Ovary (tissue), 9 donors: ENCODE data around the gene OGG1. TPM values are rescaled to one million over a fixed set of nuclear protein-coding genes. Genes with fewer than 3 reads are reported as not detected.

ENCODE experiments used
- DNase-seq, 5 donors: peaks; one replicate each; pipeline ENCODE4 v3.0.0-alpha.2; 2019 to 2020
- H3K27ac ChIP-seq, 2 donors: fragments of 200-600 bp; one replicate each; pipeline versions ENCODE4 v1.5.1 to v1.8.0; 2019 to 2022
- H3K27me3 ChIP-seq: fragments of 200-600 bp; one replicate; pipeline ENCODE4 v1.8.0; 2022
- H3K36me3 ChIP-seq: fragments of 200-600 bp; sonication (generic); one replicate; pipeline ENCODE4 v1.5.1; 2019
- H3K4me1 ChIP-seq: one replicate; pipeline ENCODE4 v1.8.1; 2013; ENCODE audit warnings: mild to moderate bottlenecking, moderate library complexity; ENCODE audit not compliant: insufficient read depth
- H3K4me3 ChIP-seq: fragments of 200-600 bp; sonication (generic); one replicate; pipeline ENCODE4 v1.5.1; 2017
- H3K9me3 ChIP-seq, 2 donors: fragments of 200-600 bp in 1 of 2; sonication (generic) in 1 of 2; one replicate each; pipeline versions ENCODE4 v1.5.1 to v1.8.1; 2013 to 2019; ENCODE audit warnings: mild to moderate bottlenecking in 1 of 2, moderate library complexity in 1 of 2
- EP300 ChIP-seq: sonication (generic); formaldehyde crosslinking; IDR thresholded peaks from one replicate; pipeline ENCODE4 v1.6.1; 2017; ENCODE audit warnings: antibody characterized with exemption
- POLR2A ChIP-seq: fragments of 450-650 bp; IDR thresholded peaks from one replicate; pipeline ENCODE4 v1.6.1; 2017; ENCODE audit warnings: antibody characterized with exemption, mild to moderate bottlenecking, moderate library complexity
- WGBS, 3 donors: extraction: QIAGEN DNeasy Blood & Tissue Kit in 1 of 3; methylation state at CpG; one replicate each; pipeline versions ENCODE4 v1.1.5 to v1.1.7; 2013 to 2017; 5-methylcytosine and 5-hydroxymethylcytosine counted together
- intact Hi-C, 4 donors: fragments of 100-400 bp; cut with DNase I; formaldehyde crosslinking; loops; one replicate each; pipeline versions ENCODE4 v1.11.0 to v1.15.1; 2022 to 2023
- polyA plus RNA-seq, 2 donors: library from polyadenylated mRNA; stranded (reverse); fragments of 200-250 nt in 1 of 2; fragments of 350-450 nt in 1 of 2; fragmentation: Illumina TruSeq in 1 of 2; extraction: RNeasy Lipid Tissue Mini Kit (QIAGEN cat#74804) in 1 of 2; gene quantifications; one replicate each; pipeline ENCODE4 v1.2.3, GENCODE V29; 2013 to 2014
- total RNA-seq, 7 donors: library from RNA; depleted of rRNA in 2 of 7; stranded (reverse); fragments of >200 nt in 2 of 7; fragmentation: NEBNext Ultra II Directional in 3 of 7; extraction: Animal tissue kit (Norgen Biotek cat#: 25700) in 3 of 7; gene quantifications; one replicate each; pipeline versions ENCODE4 v1.1.0 to v1.2.4, GENCODE V29; 2016 to 2023
- TF ChIP-seq, protein P1 (sequence below), 3 donors: fragments of 450-650 bp in 2 of 3; fragments of 200-600 bp in 1 of 3; IDR thresholded peaks; one replicate each; pipeline versions ENCODE4 v1.5.1 to v1.8.0; 2016 to 2022; ENCODE audit warnings: antibody characterized with exemption in 3 of 3, mild to moderate bottlenecking in 1 of 3
- donor health status: DM: no; HTN: no; CAD: no; lungs with moderate emphysema.
- donor health status: DM: no; HTN: no; CAD: no.
- donor health status: Bipolar disorder and iron deficiency.
- donor health status: DM: yes; HTN: yes; CAD: no.
- donor health status: DM: no; HTN: no; CAD: no.
- donor health status: DM: yes; HTN: yes; CAD: no.

Gene OGG1
- total and polyA plus RNA-seq, 9 donors, result 16.8 to 54.3 (median 31.1) TPM

DNA sequence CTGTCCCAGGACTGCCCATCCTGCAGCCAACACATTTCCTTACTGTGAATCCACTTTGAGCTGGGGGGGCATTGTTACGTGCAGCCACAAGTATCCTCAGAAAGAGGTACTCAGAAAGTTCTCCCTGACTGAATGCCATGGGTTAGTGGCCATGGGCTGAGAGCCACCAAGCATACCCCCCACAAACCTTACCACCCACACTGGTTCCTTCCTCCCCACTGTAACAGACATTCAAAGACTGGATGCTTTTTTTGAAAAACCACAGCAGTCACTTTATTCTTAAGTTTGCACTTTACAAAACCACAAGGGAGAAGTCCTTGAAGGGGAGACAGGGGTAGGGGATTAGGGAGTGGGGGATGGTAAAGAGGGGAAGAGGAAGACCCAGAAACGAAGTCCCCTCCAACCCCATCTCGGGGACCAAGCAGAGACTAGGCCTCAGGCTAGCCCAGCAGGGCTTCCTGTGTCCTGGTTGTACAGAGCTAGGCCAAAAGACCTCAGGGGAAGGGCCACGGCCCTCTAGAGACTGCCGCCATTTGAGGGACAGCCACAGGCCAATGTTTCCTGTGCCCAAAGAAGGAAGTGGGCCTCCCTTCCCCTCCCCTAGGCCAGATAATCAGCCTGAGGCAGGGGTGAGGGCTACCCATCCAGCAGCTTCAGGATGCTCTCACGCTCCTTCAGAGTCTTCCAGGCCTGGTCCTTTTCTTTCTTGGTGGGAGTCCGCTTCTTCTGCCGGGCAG is 30.1 kb downstream of the OGG1 start:
- no peaks in the 10 kb centered on the region for H3K27me3 ChIP-seq
- TF ChIP-seq, protein P1, sequence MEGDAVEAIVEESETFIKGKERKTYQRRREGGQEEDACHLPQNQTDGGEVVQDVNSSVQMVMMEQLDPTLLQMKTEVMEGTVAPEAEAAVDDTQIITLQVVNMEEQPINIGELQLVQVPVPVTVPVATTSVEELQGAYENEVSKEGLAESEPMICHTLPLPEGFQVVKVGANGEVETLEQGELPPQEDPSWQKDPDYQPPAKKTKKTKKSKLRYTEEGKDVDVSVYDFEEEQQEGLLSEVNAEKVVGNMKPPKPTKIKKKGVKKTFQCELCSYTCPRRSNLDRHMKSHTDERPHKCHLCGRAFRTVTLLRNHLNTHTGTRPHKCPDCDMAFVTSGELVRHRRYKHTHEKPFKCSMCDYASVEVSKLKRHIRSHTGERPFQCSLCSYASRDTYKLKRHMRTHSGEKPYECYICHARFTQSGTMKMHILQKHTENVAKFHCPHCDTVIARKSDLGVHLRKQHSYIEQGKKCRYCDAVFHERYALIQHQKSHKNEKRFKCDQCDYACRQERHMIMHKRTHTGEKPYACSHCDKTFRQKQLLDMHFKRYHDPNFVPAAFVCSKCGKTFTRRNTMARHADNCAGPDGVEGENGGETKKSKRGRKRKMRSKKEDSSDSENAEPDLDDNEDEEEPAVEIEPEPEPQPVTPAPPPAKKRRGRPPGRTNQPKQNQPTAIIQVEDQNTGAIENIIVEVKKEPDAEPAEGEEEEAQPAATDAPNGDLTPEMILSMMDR (IDR thresholded peaks at IDR 0.05), result no peak
- TF ChIP-seq EP300, result no peak
- no peak for TF ChIP-seq POLR2A
- H3K36me3 ChIP-seq, result no peaks in the 10 kb centered on the region
- no peak overlapping the region for H3K4me3 ChIP-seq
- intact Hi-C loops, result no loop called here
- H3K27ac ChIP-seq, result peak overlapping the region in 1 of 2 donors; percentile 20
- WGBS, 3 donors, result 76 to 83% (median 79%) methylated on average over 8 of the region's 8 CpGs
- no peaks in the 10 kb centered on the region for H3K9me3 ChIP-seq
- H3K4me1 ChIP-seq, result no peaks in the 10 kb centered on the region
- no peak for DNase-seq

DNA sequence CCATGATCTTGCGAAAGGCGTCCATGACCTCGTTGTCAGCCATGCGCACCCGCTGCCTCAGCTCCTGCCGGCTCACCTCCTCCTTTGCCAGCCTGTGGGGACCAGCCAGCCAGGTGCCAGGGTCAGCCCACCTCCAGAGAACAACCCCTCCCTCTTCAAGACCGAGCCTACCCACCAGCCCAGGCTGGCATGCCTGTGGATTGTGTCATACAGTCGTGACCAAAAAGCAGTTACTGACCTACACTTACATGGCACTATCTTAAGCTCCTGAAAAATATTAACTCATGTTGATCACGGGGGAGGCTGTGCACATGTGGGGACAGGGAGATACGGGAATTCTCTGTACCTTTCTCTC is 30.7 kb downstream of the OGG1 start:
- DNase-seq, result peak in 1 of 5 donors; percentile 36

GRCh38 chr3:9780910-9781309 is 31.2 kb downstream of the OGG1 start:
- DNase-seq, result peak in 1 of 5 donors; percentile 0
- Histone ChIP-seq H3K4me1 (no peaks in the 10 kb centered on the region), H3K9me3 (no peaks in the 10 kb centered on the region), H3K36me3 (no peaks in the 10 kb centered on the region), H3K27me3 (no peaks in the 10 kb centered on the region), H3K27ac (no peak overlapping the region), H3K4me3 (no peak overlapping the region)
- intact Hi-C loops, result no loop called here
- no peak for TF ChIP-seq EP300
- TF ChIP-seq POLR2A, result no peak
- TF ChIP-seq, protein P1 (IDR thresholded peaks at IDR 0.05), result no peak
- 81 to 93% (median 85%) methylated on average over 4 of the region's 4 CpGs for WGBS, 3 donors

More for the DNA sequence above, 30.7 kb downstream of the OGG1 start:
- WGBS, 3 donors, result 85 to 91% (median 86%) methylated on average over 10 of the region's 10 CpGs
- H3K36me3 ChIP-seq, result no peaks in the 10 kb centered on the region
- H3K4me1 ChIP-seq, result no peaks in the 10 kb centered on the region
- no peak for TF ChIP-seq EP300
- TF ChIP-seq, protein P1 (IDR thresholded peaks at IDR 0.05), result no peak
- TF ChIP-seq POLR2A, result no peak
- no peaks in the 10 kb centered on the region for H3K27me3 ChIP-seq
- no peaks in the 10 kb centered on the region for H3K9me3 ChIP-seq
- no peak overlapping the region for H3K4me3 ChIP-seq
- intact Hi-C loops, result no loop called here
- H3K27ac ChIP-seq, result peak overlapping the region in 1 of 2 donors; percentile 20

DNA sequence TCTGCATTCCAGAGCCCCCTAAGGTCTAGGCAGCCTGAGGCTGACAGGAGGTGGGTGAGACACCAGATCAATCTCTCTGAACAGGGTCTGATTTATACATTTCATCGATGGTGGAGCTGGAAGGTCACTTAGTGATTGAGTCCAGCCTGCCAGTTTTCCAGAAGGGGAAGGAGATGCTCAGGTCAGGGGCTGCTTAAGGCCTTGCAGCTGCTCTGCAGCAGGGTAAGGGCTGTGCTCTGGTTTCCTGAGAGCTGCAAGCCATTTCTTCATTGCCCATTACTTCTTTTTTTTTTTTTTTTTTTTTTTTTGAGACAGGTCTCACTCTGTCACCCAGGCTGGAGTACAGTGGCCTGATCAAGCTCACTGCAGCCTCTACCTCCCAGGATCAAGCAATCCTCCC is 31.8 kb downstream of the OGG1 start:
- Histone ChIP-seq H3K36me3 (no peaks in the 10 kb centered on the region), H3K27me3 (no peaks in the 10 kb centered on the region), H3K9me3 (no peaks in the 10 kb centered on the region), H3K4me1 (no peaks in the 10 kb centered on the region), H3K27ac (no peak overlapping the region), H3K4me3 (no peak overlapping the region)
- intact Hi-C loops, result no loop called here
- WGBS, 3 donors, result 20 to 33% (median 26%) methylated on average over 1 of the region's 1 CpG
- no peak for TF ChIP-seq EP300
- no peak for TF ChIP-seq POLR2A
- TF ChIP-seq, protein P1 (IDR thresholded peaks at IDR 0.05), result no peak
- peak in 1 of 5 donors; percentile 9 for DNase-seq
